T1000 (cell line): ENCODE data around the gene FHOD3.
A peak's percentile ranks its signal among the peaks of the same experiment; 100 is the strongest.

Experiments
- DNase-seq: peaks from one replicate; lab custom pipeline; 2025; ENCODE audit warnings: mixed read lengths; lab: John Stamatoyannopoulos, UW

The FHOD3 gene

DNA sequence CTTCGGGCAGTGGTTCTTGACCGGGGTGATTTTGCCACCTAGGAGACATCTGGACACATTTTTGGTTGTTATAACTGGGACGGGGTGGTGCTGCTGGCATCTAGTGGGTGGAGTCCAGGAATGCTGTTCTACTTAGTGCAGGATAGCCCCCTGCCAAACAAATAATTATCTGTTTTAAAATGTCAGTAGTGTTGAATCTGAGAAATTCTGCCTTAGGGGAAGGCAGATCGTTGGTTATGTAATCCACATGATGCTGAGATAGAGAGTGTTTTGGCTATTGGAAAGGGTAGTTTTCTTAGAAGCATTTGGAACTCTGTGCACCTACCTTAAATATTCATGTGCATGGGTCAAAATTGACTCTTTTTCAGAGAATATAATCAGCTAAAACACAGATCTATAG, 332.3 kb downstream of the FHOD3 start:
- no peak for DNase-seq

DNA sequence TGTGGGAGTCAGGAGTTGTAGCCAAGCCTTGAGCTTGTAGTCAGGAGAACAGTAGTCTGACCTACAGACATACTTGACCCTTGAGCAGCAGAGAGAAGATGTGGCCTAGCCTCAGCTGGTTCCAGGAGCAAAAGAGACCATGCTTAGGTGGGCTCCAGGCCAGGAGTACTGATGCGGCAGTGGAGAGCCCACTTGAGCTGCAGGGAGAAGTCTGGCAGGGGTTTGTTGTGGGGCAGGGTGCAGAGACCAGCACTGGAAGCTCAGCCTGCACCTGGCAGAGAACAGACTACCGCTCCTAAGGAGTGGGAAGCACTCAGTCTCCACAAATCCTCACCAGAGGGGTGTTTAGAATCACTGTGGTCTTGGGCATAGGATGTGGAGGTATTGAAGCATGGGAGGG, 333.4 kb downstream of the FHOD3 start:
- DNase-seq = no peak

DNA sequence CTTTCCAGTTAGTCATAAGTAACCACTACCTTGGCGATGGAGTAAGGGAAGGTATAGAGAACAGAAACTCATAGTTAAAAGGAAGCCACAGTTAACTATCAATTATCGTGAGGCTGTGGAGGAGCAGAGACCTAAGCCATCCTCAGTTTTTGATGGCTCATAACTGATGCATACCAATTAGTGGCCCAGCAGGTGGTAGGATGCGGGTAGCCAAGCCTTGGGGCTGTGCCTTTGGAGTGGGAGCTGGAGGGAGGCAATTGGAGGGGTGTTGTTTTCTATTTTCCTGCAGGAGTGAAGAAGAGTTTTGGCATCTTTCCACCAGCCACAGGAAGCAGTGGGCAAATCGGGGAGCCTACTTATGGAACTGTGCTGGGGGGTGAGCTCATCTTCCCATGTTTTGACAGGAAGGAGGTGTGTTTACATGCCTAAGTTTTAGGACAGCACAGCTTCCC, 336.5 kb downstream of the FHOD3 start:
- peak; percentile 42 for DNase-seq

DNA sequence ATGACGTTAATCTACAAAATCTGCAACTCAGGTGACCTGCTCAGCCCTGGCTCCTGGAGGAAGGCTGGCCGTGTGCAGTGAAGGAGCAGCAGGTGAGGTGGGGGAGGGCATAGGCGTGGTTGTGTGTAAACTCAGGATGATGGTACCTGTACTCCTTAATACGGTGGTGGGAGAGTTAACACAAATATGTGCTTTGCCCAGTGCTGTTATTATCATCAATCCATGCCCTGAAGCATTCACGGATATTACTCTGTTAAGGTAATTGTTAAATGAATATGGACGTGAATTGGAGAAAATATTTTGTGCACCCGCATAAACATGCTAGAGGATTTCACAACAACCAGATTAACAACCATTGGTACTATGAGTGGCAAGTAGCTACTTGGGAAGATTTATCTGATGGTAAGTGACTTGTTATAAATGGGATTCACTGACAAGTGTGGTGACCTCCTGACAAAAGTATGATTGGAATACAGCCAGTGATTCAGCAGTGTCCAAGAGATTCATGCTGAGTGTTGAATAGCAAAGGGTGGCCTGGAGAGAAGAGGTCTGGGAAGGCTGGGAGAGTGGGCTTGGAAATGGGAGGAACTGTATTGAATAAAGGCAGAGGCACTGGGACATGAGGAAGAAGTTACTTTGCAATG, 337.2 kb downstream of the FHOD3 start:
- no peak for DNase-seq

- DNase-seq = no peak
Observed at GRCh38 chr18:36635414-36636096, 338.0 kb downstream of the FHOD3 start.

- DNase-seq = no peak
Observed at GRCh38 chr18:36636237-36636817, 338.8 kb downstream of the FHOD3 start.

DNA sequence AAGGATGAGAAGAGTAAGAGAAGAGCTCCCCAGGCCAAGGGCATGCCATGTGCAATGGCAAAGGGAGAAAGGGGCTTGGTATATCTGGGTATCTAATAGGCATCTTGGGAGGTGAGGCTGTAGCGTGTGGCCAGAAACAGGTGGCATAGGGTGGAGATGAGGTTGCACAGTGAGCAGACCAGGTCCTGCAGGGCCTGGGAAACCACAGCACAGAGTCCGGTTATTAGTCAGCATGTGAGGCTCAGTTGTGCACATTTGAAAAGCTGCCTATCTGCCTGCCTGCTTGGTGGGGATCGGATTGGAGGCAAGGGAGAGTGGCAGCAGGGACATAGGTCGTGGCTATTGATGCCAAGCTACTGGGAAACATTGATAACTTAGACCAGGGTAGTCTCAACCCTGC, 340.7 kb downstream of the FHOD3 start:
- DNase-seq = no peak

- DNase-seq = no peak
Observed at GRCh38 chr18:36640021-36640952, 342.8 kb downstream of the FHOD3 start.

DNA sequence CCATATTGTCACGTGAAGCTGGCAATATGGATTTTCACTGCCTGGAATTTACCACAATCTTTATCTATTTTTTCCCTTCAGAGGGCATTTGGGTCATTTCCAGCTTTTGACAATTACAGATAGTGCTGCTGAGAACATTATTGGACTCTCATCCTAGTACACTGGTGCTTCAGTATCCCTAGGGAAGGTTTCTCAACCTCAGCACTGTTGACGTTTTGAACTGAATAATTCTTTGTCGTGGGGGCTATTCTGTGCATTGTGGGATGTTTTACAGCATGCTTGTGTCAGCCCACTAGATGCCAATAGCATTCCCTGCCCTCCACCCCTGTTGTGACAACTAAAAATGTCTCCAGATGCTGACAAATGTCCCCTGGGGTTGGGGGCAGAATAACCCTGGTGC, 345.5 kb downstream of the FHOD3 start:
- DNase-seq = no peak

- no peak for DNase-seq
Observed at GRCh38 chr18:36648803-36649202, 351.3 kb downstream of the FHOD3 start.

GRCh38 chr18:36649205-36649604, 351.7 kb downstream of the FHOD3 start:
- DNase-seq = no peak

DNA sequence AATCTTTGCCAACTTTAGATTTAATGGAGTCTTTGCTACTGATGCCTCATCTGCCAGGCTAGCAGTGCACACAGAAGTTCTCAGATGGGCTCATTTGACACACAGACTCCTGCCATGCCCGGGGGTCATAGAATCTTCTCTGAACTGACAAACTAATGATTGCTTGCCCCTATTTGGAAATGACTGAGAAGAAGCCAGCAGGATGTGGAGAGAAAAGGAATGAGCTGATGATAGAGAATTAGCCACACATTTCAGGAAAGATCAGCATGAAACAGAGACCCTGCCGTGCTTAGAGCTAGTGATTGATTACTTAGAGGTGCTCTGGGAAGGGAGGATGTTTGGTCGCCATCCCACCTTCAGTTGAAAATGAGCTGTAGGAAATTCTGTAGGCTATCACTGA, 352.8 kb downstream of the FHOD3 start:
- DNase-seq = no peak

DNA sequence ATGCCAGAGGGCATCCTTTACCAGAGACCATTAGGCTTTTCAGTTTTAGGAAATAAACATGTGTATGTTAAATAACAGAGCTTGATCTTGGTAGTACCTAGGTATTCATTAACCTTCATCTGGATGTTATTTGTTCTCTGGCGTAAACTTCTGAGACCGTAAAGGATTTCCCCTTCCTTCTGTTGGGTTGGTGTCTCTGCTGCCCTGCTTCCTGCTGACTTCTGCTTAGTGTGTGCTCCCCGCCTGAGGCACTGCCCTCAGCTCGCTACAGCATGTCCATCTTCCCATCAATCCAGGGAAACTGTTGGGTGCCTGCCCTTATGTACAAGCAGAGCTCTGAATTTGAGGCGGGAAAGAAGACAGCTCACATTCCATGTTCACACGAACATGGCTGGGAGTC, 353.4 kb downstream of the FHOD3 start:
- no peak for DNase-seq

DNA sequence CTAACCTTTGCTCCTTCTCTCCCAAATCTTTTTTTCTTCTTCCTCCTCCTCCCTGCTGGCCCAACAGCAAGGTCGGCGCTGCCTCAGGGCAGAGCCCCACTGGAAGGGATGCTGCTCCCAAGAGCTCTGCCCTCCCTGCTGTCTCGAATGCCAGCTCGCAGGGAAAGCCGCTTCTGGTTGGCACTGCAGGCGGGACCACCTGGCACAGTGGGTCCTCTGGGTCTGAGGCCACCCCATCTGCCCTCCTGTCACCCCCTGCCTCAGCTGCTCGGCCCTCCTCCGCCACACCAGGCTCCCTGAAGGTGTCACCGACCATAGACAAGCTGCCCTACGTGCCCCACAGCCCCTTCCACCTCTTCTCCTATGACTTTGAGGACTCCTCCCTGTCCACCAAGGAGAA, 355.0 kb downstream of the FHOD3 start:
- no peak for DNase-seq

DNA sequence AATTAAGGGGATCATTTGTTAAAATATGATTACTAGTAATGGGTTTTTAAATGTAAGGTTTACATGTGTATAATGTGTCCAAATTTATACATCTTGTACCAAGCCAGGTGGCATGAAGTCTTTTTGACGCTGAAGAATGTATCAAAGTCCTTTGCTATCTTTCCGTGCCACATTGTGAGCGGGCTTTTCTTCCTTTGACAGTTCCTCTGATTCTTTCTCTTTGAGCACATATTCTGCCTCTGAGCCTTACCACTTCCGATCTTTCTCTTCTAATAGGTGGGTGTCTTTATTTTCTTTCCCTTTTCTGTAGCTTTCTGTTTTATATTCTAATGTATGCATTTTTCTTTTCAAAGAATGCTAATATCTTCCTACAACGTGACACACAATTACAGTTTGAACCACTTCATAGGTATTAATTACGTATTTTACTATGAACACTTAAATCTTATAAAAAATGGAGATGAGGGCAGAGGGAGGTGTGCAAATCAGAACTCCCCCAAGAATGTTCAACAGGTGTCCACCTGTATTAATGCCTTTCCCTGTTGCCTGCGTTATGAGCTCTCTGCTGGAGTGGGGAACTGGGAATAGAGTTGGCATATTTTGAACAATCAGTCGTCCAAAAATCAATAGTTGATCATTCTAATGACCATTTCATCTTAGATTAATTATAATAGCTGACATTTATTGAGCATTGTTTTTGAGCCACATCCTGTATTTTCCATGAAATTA, 355.8 kb downstream of the FHOD3 start:
- DNase-seq = no peak

- DNase-seq = no peak
Observed at GRCh38 chr18:36653870-36654269, 356.4 kb downstream of the FHOD3 start.

- no peak for DNase-seq
Observed at GRCh38 chr18:36655074-36655473, 357.6 kb downstream of the FHOD3 start.

DNA sequence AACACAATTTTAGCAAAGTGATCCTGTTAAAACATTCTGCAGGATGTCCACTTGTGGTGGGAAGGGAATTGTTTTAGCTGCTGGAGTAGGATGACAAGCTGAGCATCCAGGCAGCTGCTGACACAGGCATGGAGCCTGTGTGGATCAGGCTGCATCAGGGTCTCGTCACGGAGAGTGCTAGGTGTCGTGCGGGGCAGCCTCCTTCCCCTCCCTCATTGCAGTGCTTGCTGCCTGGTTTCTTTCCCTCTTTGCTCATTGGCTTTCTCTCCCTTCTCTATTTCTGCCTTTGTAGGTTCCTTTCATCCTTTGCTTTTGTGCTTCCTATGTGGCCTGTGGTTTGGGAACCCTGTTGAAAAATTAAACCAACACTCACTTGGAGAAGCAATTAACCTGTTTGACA, 358.4 kb downstream of the FHOD3 start:
- DNase-seq = no peak

GRCh38 chr18:36658611-36659010, 361.1 kb downstream of the FHOD3 start:
- DNase-seq = no peak

GRCh38 chr18:36660311-36660710, 362.8 kb downstream of the FHOD3 start:
- DNase-seq = no peak

DNA sequence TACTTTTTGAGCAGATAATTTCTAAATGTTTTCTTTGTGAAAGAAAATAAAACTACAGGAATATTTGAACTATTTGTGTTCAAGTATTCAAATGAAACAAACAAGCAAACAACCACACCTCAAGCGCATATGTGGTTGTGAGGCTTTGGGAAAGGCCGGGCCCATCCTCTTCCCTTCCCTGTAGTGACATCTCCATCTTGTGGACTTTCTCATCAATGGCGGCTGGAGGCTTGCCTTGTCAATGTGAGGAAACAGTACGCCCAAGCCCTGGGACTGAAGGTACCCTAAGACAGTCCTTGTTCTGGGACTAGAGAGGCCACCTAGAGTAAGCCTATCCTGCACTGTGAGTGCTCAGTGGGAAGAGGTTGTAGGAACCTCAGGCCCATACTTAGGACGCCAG, 364.5 kb downstream of the FHOD3 start:
- DNase-seq = no peak

DNA sequence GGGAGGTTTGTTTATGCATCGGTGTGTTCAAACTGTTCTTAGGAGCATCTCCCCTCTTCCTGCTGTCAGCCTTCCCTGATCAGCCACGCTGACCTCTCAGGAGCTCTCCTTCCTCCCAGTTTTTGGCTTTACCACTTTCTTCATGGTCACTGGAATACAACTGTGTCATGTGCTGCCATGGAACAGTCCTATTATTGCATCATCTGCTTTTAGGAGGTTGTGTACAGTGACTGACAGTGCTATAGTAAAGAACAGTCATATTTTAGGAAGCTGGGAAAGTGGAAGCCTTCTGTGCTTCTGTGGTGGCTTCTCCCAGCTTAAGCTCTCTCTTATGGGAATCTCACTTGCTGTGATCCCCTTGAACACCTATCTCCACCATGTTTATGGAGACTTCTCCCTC, 365.8 kb downstream of the FHOD3 start:
- DNase-seq = no peak
